HEK293 (cell line): ENCODE measurements around the gene OR1M1.
"Not testable (repeated sequence)": the region's sequence is repeated elsewhere in the genome, so short reads cannot be mapped to it uniquely, and the experiment has no call there.

ENCODE experiments used
- CTCF ChIA-PET: fragments of 350-600 bp; formaldehyde crosslinking; extraction: SDS; loops from one replicate; lab custom pipeline; 2021; ENCODE audit warnings: antibody characterized with exemption; lab: Yijun Ruan, JAX
- POLR2A ChIA-PET: fragments of 300-600 bp; formaldehyde crosslinking; extraction: SDS; loops from one replicate; lab custom pipeline; 2020; ENCODE audit warnings: antibody characterized with exemption, inconsistent platforms; lab: Yijun Ruan, JAX
- H3K27ac ChIP-seq: fragments of 200-500 bp; sonication (Bioruptor generic); 2 replicates; pipeline ENCODE4 v1.5.1; 2014; ENCODE audit warnings: low read depth, low read length, control low read depth, inconsistent platforms; ENCODE audit errors: extremely low read depth
- H3K36me3 ChIP-seq, 2 experiments: fragments of 200-500 bp in 1 of 2; sonication (Bioruptor generic) in 1 of 2; 1 replicate in 1 of 2; 2 replicates in 1 of 2; pipeline ENCODE4 v1.5.1; 2014 to 2017; ENCODE audit warnings: inconsistent platforms in 2 of 2, low read length in 2 of 2; ENCODE audit not compliant: control insufficient read depth in 2 of 2, insufficient read depth in 1 of 2
- H3K4me1 ChIP-seq: fragments of 200-500 bp; sonication (Bioruptor generic); 2 replicates; pipeline ENCODE4 v1.5.1; 2014; ENCODE audit warnings: mild to moderate bottlenecking, low read length, inconsistent platforms; ENCODE audit not compliant: control insufficient read depth, insufficient read depth
- H3K4me3 ChIP-seq: 2 replicates; pipeline ENCODE4 v1.5.1; 2011; ENCODE audit warnings: low read depth, mild to moderate bottlenecking, control low read depth, low read length, moderate library complexity
- H3K9me3 ChIP-seq: fragments of 200-500 bp; sonication (Bioruptor generic); 2 replicates; pipeline ENCODE4 v1.5.1; 2014; ENCODE audit warnings: low read depth, low read length, inconsistent platforms; ENCODE audit not compliant: control insufficient read depth, insufficient read depth
- EGR2 ChIP-seq: fragments of 450-650 bp; formaldehyde crosslinking; IDR thresholded peaks from 2 replicates; pipeline ENCODE4 v1.5.1; 2016; ENCODE audit warnings: low read depth, missing biosample characterization, missing genetic modification characterization
- PRDM6 ChIP-seq: fragments of 450-650 bp; formaldehyde crosslinking; IDR thresholded peaks from 2 replicates; pipeline ENCODE4 v1.5.1; 2017; ENCODE audit warnings: missing biosample characterization, missing genetic modification characterization
- ZBTB20 ChIP-seq: fragments of 450-650 bp; formaldehyde crosslinking; IDR thresholded peaks from 2 replicates; pipeline ENCODE4 v1.5.1; 2016; ENCODE audit warnings: missing biosample characterization, missing genetic modification characterization
- ZFHX2 ChIP-seq: fragments of 450-650 bp; formaldehyde crosslinking; conservative IDR thresholded peaks from 2 replicates; pipeline ENCODE4 v1.5.1; 2016; ENCODE audit warnings: missing biosample characterization, missing genetic modification characterization
- ZFP3 ChIP-seq: fragments of 450-650 bp; formaldehyde crosslinking; IDR thresholded peaks from 2 replicates; pipeline ENCODE4 v1.5.1; 2016; ENCODE audit warnings: low read depth, missing biosample characterization, missing genetic modification characterization
- ZIC2 ChIP-seq: fragments of 450-650 bp; formaldehyde crosslinking; IDR thresholded peaks from 2 replicates; pipeline ENCODE4 v1.5.1; 2016; ENCODE audit warnings: missing biosample characterization, missing genetic modification characterization
- ZNF223 ChIP-seq: fragments of 450-650 bp; formaldehyde crosslinking; IDR thresholded peaks from 2 replicates; pipeline ENCODE4 v1.5.1; 2016; ENCODE audit warnings: missing biosample characterization, missing genetic modification characterization
- ZNF473 ChIP-seq: fragments of 450-650 bp; formaldehyde crosslinking; IDR thresholded peaks from 2 replicates; pipeline ENCODE4 v1.5.1; 2017; ENCODE audit warnings: missing biosample characterization, missing genetic modification characterization
- ZNF501 ChIP-seq: fragments of 450-650 bp; formaldehyde crosslinking; IDR thresholded peaks from 2 replicates; pipeline ENCODE4 v1.5.1; 2016; ENCODE audit warnings: missing biosample characterization, missing genetic modification characterization
- ZNF549 ChIP-seq: fragments of 450-650 bp; IDR thresholded peaks from 2 replicates; pipeline ENCODE4 v1.5.1; 2018; ENCODE audit warnings: missing biosample characterization, missing genetic modification characterization, mild to moderate bottlenecking, inconsistent platforms, moderate library complexity
- ZNF596 ChIP-seq: fragments of 450-650 bp; IDR thresholded peaks from 2 replicates; pipeline ENCODE4 v1.5.0; 2018; ENCODE audit warnings: missing biosample characterization, mild to moderate bottlenecking, missing genetic modification characterization, moderate library complexity
- ZNF791 ChIP-seq: fragments of 450-650 bp; formaldehyde crosslinking; IDR thresholded peaks from 2 replicates; pipeline ENCODE4 v1.5.1; 2016; ENCODE audit warnings: missing biosample characterization, missing genetic modification characterization
- ZNF837 ChIP-seq: fragments of 450-650 bp; formaldehyde crosslinking; IDR thresholded peaks from 2 replicates; pipeline ENCODE4 v1.5.1; 2016; ENCODE audit warnings: missing biosample characterization, missing genetic modification characterization
- TF ChIP-seq, protein P1 (sequence below): fragments of 450-650 bp; formaldehyde crosslinking; IDR thresholded peaks from 2 replicates; pipeline ENCODE4 v1.5.1; 2016; ENCODE audit warnings: missing biosample characterization, missing genetic modification characterization
- TF ChIP-seq, protein P2 (sequence below): fragments of 450-650 bp; formaldehyde crosslinking; IDR thresholded peaks from 2 replicates; pipeline ENCODE4 v1.5.1; 2016; ENCODE audit warnings: missing biosample characterization, missing genetic modification characterization
- TF ChIP-seq, protein P3 (sequence below): fragments of 450-650 bp; formaldehyde crosslinking; IDR thresholded peaks from 2 replicates; pipeline ENCODE4 v1.5.1; 2016; ENCODE audit warnings: missing biosample characterization, missing genetic modification characterization
- TF ChIP-seq, protein P4 (sequence below): fragments of 450-650 bp; formaldehyde crosslinking; IDR thresholded peaks from 2 replicates; pipeline ENCODE4 v1.5.1; 2017; ENCODE audit warnings: missing biosample characterization, missing genetic modification characterization
- TF ChIP-seq, protein P5 (sequence below): fragments of 450-650 bp; formaldehyde crosslinking; IDR thresholded peaks from 2 replicates; pipeline ENCODE4 v1.5.1; 2016; ENCODE audit warnings: missing biosample characterization, missing genetic modification characterization

The OR1M1 gene

DNA sequence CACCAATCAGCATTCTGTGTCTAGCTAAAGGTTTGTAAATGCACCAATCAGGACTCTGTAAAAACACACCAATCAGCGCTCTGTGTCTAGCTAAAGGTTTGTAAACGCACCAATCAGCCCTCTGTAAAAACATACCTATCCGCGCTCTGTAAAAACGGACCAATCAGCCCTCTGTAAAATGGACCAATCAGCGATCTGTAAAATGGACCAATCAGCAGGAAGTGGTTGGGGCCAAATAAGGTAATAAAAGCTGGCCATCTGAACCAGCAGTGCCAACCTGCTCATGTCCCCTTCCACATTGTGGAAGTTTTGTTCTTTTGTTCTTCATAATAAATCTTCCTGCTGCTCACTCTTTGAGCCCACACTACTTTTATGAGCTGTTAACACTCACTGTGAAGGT, 33.2 kb upstream of the OR1M1 start:
- H3K36me3 ChIP-seq, H3K4me3 ChIP-seq, POLR2A ChIA-PET, H3K27ac ChIP-seq, H3K4me1 ChIP-seq, H3K9me3 ChIP-seq: not testable (repeated sequence)
- CTCF ChIA-PET, result interaction anchor here (0.6 to 1.0 kb wide), 2 partner anchors 68 to 352 kb away, joined by 3 to 4 read pairs; no protein-coding TSS in a partner anchor

DNA sequence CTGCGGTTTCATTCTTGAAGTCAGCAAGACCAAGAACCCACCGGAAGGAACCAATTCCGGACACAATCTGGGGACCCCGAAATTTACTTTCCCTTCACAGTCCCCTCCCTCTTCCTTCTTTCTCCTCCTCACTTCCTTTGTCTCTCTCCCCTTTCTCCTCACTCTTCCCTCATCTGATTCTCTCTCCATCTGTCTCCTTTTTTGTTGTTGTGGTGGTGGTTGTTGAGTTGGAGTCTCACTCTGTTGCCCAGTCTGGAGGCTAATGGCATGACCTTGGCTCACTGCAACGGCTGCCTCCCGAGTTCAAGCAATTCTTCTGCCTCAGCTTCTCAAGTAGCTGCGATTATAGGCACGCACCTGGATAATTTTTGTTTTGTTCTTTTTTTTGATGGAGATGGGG, 32.7 kb upstream of the OR1M1 start:
- Histone ChIP-seq H3K4me3 (no peak overlapping the region), H3K27ac (no peak overlapping the region), H3K9me3 (no peaks in the 10 kb centered on the region), H3K36me3 (no peaks in the 10 kb centered on the region), H3K4me1 (no peaks in the 10 kb centered on the region)
- ChIA-PET CTCF (interaction anchor here (0.7 kb wide), 1 partner anchor 12 kb away, joined by 3 read pairs; no protein-coding TSS in a partner anchor), POLR2A (interaction anchor here (0.6 kb wide), 1 partner anchor 361 kb away, joined by 3 read pairs; no protein-coding TSS in a partner anchor)
- no peak for TF ChIP-seq ZNF549 (tag by site-specific recombination)
- TF ChIP-seq, protein P1, sequence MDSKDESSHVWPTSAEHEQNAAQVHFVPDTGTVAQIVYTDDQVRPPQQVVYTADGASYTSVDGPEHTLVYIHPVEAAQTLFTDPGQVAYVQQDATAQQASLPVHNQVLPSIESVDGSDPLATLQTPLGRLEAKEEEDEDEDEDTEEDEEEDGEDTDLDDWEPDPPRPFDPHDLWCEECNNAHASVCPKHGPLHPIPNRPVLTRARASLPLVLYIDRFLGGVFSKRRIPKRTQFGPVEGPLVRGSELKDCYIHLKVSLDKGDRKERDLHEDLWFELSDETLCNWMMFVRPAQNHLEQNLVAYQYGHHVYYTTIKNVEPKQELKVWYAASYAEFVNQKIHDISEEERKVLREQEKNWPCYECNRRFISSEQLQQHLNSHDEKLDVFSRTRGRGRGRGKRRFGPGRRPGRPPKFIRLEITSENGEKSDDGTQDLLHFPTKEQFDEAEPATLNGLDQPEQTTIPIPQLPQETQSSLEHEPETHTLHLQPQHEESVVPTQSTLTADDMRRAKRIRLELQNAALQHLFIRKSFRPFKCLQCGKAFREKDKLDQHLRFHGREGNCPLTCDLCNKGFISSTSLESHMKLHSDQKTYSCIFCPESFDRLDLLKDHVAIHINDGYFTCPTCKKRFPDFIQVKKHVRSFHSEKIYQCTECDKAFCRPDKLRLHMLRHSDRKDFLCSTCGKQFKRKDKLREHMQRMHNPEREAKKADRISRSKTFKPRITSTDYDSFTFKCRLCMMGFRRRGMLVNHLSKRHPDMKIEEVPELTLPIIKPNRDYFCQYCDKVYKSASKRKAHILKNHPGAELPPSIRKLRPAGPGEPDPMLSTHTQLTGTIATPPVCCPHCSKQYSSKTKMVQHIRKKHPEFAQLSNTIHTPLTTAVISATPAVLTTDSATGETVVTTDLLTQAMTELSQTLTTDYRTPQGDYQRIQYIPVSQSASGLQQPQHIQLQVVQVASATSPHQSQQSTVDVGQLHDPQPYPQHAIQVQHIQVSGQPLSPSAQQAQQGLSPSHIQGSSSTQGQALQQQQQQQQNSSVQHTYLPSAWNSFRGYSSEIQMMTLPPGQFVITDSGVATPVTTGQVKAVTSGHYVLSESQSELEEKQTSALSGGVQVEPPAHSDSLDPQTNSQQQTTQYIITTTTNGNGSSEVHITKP (tag by site-specific recombination), result 0 out of 2 replicates have a peak, but pooled peaks have one; percentile 23

DNA sequence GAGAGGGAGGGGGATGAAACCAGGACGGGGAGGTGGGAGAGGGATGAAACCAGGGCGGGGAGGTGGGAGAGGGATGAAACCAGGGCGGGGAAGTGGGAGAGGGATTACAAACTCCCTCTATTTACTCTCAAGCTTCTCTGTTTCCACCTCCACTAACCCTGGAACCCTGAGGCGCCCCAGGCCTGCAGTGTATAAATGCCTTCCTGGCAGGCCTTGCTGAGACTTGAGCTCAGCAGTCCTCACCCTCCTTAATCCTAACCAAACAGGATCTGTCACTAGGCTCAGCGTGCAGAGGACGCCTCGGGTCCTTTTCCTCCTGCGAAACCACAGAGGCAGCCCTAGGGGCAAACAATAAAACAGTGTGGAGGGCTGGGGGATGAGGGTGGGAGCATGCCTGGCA, 32.1 kb upstream of the OR1M1 start:
- Histone ChIP-seq H3K36me3 (no peaks in the 10 kb centered on the region), H3K9me3 (no peaks in the 10 kb centered on the region), H3K4me1 (no peaks in the 10 kb centered on the region), H3K4me3 (no peak overlapping the region), H3K27ac (no peak overlapping the region)
- POLR2A ChIA-PET, result interaction anchor here (0.6 kb wide), 1 partner anchor 362 kb away, joined by 3 read pairs; no protein-coding TSS in a partner anchor
- CTCF ChIA-PET, result interaction anchor here (0.6 to 0.7 kb wide), 2 partner anchors 11 to 18 kb away, joined by 3 read pairs; no protein-coding TSS in a partner anchor
- TF ChIP-seq ZFP3 (tag by site-specific recombination) (no peak), PRDM6 (tag by site-specific recombination) (no peak), ZNF223 (no peak), ZNF791 (tag by site-specific recombination) (no peak), ZNF501 (tag by site-specific recombination) (no peak), ZNF596 (tag by site-specific recombination) (no peak), ZBTB20 (tag by site-specific recombination) (no peak), ZIC2 (tag by site-specific recombination) (peak; percentile 99), ZNF473 (tag by site-specific recombination) (no peak), ZNF837 (tag by site-specific recombination) (no peak), ZFHX2 (tag by site-specific recombination) (0 out of 2 replicates have a peak, but pooled peaks have one; percentile 9), EGR2 (tag by site-specific recombination) (peak; percentile 53; the same call in 1 of the 2 replicates)
- TF ChIP-seq, protein P2, sequence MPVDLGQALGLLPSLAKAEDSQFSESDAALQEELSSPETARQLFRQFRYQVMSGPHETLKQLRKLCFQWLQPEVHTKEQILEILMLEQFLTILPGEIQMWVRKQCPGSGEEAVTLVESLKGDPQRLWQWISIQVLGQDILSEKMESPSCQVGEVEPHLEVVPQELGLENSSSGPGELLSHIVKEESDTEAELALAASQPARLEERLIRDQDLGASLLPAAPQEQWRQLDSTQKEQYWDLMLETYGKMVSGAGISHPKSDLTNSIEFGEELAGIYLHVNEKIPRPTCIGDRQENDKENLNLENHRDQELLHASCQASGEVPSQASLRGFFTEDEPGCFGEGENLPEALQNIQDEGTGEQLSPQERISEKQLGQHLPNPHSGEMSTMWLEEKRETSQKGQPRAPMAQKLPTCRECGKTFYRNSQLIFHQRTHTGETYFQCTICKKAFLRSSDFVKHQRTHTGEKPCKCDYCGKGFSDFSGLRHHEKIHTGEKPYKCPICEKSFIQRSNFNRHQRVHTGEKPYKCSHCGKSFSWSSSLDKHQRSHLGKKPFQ (tag by site-specific recombination), result no peak
- TF ChIP-seq, protein P3, sequence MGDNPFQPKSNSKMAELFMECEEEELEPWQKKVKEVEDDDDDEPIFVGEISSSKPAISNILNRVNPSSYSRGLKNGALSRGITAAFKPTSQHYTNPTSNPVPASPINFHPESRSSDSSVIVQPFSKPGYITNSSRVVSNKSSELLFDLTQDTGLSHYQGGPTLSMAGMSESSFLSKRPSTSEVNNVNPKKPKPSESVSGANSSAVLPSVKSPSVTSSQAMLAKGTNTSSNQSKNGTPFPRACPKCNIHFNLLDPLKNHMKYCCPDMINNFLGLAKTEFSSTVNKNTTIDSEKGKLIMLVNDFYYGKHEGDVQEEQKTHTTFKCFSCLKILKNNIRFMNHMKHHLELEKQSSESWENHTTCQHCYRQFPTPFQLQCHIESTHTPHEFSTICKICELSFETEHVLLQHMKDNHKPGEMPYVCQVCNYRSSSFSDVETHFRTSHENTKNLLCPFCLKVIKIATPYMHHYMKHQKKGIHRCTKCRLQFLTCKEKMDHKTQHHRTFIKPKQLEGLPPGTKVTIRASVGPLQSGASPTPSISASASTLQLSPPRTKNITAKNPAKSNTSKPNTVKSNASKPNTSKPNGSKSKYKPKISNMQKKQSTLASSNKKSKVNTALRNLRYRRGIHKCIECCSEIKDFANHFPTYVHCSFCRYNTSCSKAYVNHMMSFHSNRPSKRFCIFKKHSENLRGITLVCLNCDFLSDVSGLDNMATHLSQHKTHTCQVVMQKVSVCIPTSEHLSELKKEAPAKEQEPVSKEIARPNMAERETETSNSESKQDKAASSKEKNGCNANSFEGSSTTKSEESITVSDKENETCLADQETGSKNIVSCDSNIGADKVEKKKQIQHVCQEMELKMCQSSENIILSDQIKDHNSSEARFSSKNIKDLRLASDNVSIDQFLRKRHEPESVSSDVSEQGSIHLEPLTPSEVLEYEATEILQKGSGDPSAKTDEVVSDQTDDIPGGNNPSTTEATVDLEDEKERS (tag by site-specific recombination), result no peak
- TF ChIP-seq, protein P4, sequence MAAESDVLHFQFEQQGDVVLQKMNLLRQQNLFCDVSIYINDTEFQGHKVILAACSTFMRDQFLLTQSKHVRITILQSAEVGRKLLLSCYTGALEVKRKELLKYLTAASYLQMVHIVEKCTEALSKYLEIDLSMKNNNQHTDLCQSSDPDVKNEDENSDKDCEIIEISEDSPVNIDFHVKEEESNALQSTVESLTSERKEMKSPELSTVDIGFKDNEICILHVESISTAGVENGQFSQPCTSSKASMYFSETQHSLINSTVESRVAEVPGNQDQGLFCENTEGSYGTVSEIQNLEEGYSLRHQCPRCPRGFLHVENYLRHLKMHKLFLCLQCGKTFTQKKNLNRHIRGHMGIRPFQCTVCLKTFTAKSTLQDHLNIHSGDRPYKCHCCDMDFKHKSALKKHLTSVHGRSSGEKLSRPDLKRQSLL (tag by site-specific recombination), result no peak
- TF ChIP-seq, protein P5, sequence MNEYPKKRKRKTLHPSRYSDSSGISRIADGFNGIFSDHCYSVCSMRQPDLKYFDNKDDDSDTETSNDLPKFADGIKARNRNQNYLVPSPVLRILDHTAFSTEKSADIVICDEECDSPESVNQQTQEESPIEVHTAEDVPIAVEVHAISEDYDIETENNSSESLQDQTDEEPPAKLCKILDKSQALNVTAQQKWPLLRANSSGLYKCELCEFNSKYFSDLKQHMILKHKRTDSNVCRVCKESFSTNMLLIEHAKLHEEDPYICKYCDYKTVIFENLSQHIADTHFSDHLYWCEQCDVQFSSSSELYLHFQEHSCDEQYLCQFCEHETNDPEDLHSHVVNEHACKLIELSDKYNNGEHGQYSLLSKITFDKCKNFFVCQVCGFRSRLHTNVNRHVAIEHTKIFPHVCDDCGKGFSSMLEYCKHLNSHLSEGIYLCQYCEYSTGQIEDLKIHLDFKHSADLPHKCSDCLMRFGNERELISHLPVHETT (tag by site-specific recombination), result no peak
